ENCODE results near the gene FLG2. TPM values are rescaled to one million over a fixed set of nuclear protein-coding genes. Genes with fewer than 3 reads are reported as not detected.

The FLG2 gene
- total RNA-seq, 6 donors from 2014 or later, result not detected

DNA sequence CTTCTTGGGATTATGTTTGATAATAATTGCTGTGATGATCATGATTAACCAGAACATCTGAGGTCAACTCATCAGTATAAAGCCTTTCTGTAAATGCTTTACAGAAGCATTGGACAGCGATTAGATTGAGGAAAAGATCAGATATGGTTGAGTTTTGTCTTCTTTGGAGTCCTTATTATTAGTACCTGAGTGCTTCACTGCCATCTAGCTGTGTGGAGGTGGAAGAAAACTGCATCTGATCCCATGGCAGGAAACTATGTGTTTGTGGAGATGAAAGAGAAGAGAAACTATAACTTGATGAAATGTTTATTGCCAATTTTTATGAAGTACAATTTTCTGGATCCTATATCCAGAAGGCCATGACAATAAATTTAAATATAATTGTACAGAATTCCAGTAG is 11.4 kb downstream of the FLG2 start:
- 32 to 43% methylated on average over 1 of the region's 1 CpG for WGBS, 2 donors
- H3K4me3 ChIP-seq, result no peak overlapping the region
- H3K27ac ChIP-seq, result no peak overlapping the region
- DNase-seq (no peak), ATAC-seq (ENCODE audit: low FRiP score in 2 of 2) (no peak)
- H3K4me1 ChIP-seq, result no peaks in the 10 kb centered on the region
- no peaks in the 10 kb centered on the region for H3K36me3 ChIP-seq
- no peaks in the 10 kb centered on the region for H3K27me3 ChIP-seq
- no peaks in the 10 kb centered on the region for H3K9me3 ChIP-seq
- TF ChIP-seq POLR2AphosphoS5 (IDR thresholded peaks at IDR 0.05), result no peak

DNA sequence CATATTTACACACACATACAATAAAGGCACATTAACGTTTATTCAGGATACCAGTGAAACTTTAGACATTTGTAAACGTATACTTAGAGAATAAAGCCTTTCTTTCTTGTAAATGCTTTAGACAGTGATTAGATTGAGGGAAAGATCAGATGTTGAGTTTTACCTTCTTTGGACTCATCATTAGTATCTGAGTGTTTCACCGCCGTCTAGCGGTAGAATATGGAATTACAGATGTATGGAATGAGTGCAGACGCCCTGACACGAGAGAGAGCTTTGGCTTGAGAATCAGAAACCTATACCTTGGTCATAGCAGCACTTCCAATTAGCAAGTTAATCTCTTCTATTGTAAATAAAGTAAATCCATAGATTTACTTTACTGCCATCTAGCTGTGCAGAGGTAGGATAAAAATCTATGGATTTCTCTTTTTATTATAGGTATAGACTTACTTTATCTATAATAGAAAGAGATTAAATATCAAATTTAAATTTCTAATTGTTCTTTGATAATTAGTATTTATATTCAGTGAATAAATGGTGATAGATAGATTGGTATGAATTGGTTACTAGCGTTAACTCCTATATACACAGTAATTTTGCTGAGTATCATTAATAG is 12.6 kb downstream of the FLG2 start:
- Histone ChIP-seq H3K27me3 (no peaks in the 10 kb centered on the region), H3K4me1 (no peaks in the 10 kb centered on the region), H3K9me3 (no peaks in the 10 kb centered on the region), H3K4me3 (no peak overlapping the region), H3K27ac (no peak overlapping the region), H3K36me3 (no peaks in the 10 kb centered on the region)
- TF ChIP-seq POLR2A (IDR thresholded peaks at IDR 0.05) (no peak), POLR2AphosphoS5 (IDR thresholded peaks at IDR 0.05) (no peak), EP300 (IDR thresholded peaks at IDR 0.05) (no peak), CTCF (IDR thresholded peaks at IDR 0.05) (peak; percentile 68 to 90 (median 75))
- DNase-seq, result peak in 1 of 2 donors; percentile 28
- peak in 1 of 2 donors; percentile 69 for ATAC-seq (ENCODE audit: low FRiP score in 2 of 2)
- 8 to 9% methylated on average over 8 of the region's 8 CpGs for WGBS, 2 donors

DNA sequence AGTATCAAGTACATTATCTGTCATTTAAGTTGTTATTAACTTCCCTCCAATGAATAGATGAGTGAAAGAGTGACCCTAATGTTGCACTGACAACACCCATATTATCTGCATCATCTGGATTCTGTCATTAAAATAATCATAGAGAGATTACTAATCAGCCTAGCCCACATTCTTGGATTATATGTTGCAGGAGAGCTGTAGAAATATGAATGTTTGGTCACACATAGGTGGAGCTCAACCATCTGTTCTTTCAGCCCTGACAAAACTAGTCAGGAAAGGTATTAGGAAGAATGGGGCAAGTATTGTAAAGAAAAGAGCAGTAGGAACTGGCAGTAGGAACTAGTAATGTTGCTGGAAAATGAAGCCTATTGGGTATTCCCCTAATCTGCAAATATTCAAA is 15.4 kb downstream of the FLG2 start:
- DNase-seq, result no peak
- TF ChIP-seq POLR2AphosphoS5 (IDR thresholded peaks at IDR 0.05) (no peak), EP300 (IDR thresholded peaks at IDR 0.05) (no peak), CTCF (IDR thresholded peaks at IDR 0.05) (no peak), POLR2A (IDR thresholded peaks at IDR 0.05) (no peak)
- no peaks in the 10 kb centered on the region for H3K9me3 ChIP-seq
- no peaks in the 10 kb centered on the region for H3K27me3 ChIP-seq
- no peak for ATAC-seq (ENCODE audit: low FRiP score in 2 of 2)
- H3K4me1 ChIP-seq, result no peaks in the 10 kb centered on the region
- H3K4me3 ChIP-seq, result no peak overlapping the region
- no peak overlapping the region for H3K27ac ChIP-seq
- H3K36me3 ChIP-seq, result no peaks in the 10 kb centered on the region

DNA sequence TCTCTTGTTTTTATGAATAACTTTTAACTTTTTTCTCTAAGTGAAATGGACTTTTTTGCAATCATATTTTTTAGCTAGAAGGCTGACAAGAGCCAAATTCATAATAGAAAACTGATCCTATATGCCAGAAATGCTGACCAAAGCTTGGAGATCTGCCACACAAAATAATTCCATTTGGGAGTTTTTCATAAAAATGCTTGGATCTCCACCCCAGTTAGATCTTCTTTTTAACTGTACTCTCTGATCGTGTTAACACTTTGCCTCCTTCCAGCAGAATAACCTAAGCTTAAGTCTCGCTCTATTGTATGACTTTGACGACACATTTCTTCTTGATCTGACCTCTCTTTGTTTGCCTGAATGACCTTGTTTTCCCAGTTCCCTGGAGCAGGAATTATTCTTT is 16.8 kb downstream of the FLG2 start:
- no peaks in the 10 kb centered on the region for H3K9me3 ChIP-seq
- 54 to 61% methylated on average over 3 of the region's 3 CpGs for WGBS, 2 donors
- H3K27me3 ChIP-seq, result no peaks in the 10 kb centered on the region
- no peak for ATAC-seq (ENCODE audit: low FRiP score in 2 of 2)
- DNase-seq, result no peak
- no peak overlapping the region for H3K27ac ChIP-seq
- no peak overlapping the region for H3K4me3 ChIP-seq
- TF ChIP-seq POLR2A (IDR thresholded peaks at IDR 0.05) (no peak), EP300 (IDR thresholded peaks at IDR 0.05) (no peak), POLR2AphosphoS5 (IDR thresholded peaks at IDR 0.05) (no peak), CTCF (IDR thresholded peaks at IDR 0.05) (no peak)
- no peaks in the 10 kb centered on the region for H3K4me1 ChIP-seq
- no peaks in the 10 kb centered on the region for H3K36me3 ChIP-seq

- no peaks in the 10 kb centered on the region for H3K4me1 ChIP-seq
- no peak overlapping the region for H3K4me3 ChIP-seq
- H3K27ac ChIP-seq, result no peak overlapping the region
- DNase-seq, result no peak
- H3K27me3 ChIP-seq, result no peaks in the 10 kb centered on the region
- no peak for TF ChIP-seq EP300 (IDR thresholded peaks at IDR 0.05)
- TF ChIP-seq POLR2A (IDR thresholded peaks at IDR 0.05), result no peak
- no peak for ATAC-seq (ENCODE audit: low FRiP score in 2 of 2)
- H3K9me3 ChIP-seq, result no peaks in the 10 kb centered on the region
- no peaks in the 10 kb centered on the region for H3K36me3 ChIP-seq
- WGBS, 2 donors, result 62 to 68% methylated on average over 7 of the region's 7 CpGs
These were observed 24.4 kb downstream of the FLG2 start for GRCh38 chr1:152335399-152335798.

- Histone ChIP-seq H3K27ac (no peak overlapping the region), H3K4me3 (no peak overlapping the region), H3K27me3 (no peaks in the 10 kb centered on the region), H3K4me1 (no peaks in the 10 kb centered on the region), H3K9me3 (no peaks in the 10 kb centered on the region), H3K36me3 (no peaks in the 10 kb centered on the region)
- DNase-seq, result no peak
- 86 to 95% methylated on average over 1 of the region's 1 CpG for WGBS, 2 donors
- no peak for ATAC-seq (ENCODE audit: low FRiP score in 2 of 2)
- no peak for TF ChIP-seq POLR2AphosphoS5 (IDR thresholded peaks at IDR 0.05)
These were observed 30.9 kb downstream of the FLG2 start for GRCh38 chr1:152328801-152329391.

Data from upper lobe of left lung (tissue), 6 donors.